GM12892 (cell line): ENCODE results near the gene KLRC1.

Experiments used
- POLR2A ChIP-seq: IDR thresholded peaks from 2 replicates; pipeline ENCODE4 v1.6.1; 2011; ENCODE audit warnings: low read depth, low read length, control low read depth
- POLR2AphosphoS5 ChIP-seq: IDR thresholded peaks from 2 replicates; pipeline ENCODE4 v1.6.1; 2011; ENCODE audit warnings: low read depth, low read length, control low read depth
- TAF1 ChIP-seq: IDR thresholded peaks from 2 replicates; pipeline ENCODE4 v1.6.1; 2011; ENCODE audit warnings: low read depth, mild to moderate bottlenecking, control low read depth, low read length, borderline replicate concordance

GRCh38 chr12:10404798-10405197 is 48.4 kb downstream of the KLRC1 start:
- TF ChIP-seq POLR2A (no peak), TAF1 (no peak), POLR2AphosphoS5 (no peak)
